Thyroid gland (tissue), 4 donors: ENCODE data around the gene CGB7.

Experiments used
- POLR2A ChIP-seq, 2 donors: fragments of 450-650 bp; IDR thresholded peaks; one replicate each; pipeline ENCODE4 v1.6.1; 2017; ENCODE audit warnings: antibody characterized with exemption in 2 of 2, mild to moderate bottlenecking in 2 of 2, moderate library complexity in 1 of 2
- TF ChIP-seq, protein P1 (sequence below), 6 experiments: fragments of 200-600 bp in 3 of 6; fragments of 450-650 bp in 3 of 6; sonication (generic) in 3 of 6; IDR thresholded peaks; one replicate each; pipeline ENCODE4 v1.5.1; 2016 to 2019; ENCODE audit warnings: antibody characterized with exemption in 6 of 6, mild to moderate bottlenecking in 2 of 6, inconsistent platforms in 1 of 6, moderate library complexity in 1 of 6

DNA sequence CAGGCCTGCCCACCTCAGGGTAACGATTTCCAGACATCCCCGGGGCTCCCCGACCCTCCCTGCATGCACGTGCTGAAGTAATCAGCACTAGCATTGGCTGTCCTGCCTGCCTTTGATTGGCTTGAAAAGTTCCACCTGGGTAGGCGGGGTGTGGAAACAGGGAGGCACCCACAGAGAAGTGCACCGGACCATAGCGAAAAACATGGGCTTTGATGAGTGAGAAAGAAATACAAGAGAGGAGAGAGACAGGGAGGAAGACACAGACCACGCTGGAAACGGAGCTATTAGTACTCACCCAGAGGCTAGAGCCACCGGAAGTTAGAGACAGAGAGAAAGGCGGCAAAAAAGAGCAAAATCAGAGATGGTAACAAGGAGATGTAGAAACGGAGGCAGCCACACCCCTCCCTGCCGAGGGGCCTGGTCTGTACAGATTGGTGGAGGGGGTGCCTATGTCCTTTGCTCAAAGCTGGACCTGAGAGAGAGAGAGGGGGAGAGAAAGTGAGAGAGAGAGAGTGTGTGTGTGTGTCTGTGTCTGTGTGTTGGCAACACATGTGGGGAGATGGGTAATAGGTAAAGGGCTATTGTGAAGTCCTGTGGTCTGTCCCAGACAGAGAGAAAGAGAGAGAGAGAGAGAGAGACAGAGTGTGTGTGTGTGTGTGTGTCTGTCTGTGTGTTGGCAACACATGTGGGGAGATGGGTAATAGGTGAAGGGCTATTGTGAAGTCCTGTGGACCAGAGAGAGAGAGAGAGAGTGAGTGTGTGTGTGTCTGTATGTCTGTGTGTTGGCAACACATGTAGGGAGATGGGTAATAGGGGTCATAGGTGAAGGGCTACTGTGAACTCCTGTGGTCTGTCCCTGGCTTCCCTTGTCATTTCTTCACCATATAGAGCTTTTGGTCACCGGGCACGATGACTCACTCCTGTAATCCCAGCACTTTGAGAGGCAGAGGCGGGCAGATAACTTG lies 36.3 kb downstream of the CGB7 start:
- TF ChIP-seq, protein P1, sequence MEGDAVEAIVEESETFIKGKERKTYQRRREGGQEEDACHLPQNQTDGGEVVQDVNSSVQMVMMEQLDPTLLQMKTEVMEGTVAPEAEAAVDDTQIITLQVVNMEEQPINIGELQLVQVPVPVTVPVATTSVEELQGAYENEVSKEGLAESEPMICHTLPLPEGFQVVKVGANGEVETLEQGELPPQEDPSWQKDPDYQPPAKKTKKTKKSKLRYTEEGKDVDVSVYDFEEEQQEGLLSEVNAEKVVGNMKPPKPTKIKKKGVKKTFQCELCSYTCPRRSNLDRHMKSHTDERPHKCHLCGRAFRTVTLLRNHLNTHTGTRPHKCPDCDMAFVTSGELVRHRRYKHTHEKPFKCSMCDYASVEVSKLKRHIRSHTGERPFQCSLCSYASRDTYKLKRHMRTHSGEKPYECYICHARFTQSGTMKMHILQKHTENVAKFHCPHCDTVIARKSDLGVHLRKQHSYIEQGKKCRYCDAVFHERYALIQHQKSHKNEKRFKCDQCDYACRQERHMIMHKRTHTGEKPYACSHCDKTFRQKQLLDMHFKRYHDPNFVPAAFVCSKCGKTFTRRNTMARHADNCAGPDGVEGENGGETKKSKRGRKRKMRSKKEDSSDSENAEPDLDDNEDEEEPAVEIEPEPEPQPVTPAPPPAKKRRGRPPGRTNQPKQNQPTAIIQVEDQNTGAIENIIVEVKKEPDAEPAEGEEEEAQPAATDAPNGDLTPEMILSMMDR (IDR thresholded peaks at IDR 0.05) = no peak
- TF ChIP-seq POLR2A (IDR thresholded peaks at IDR 0.05) = no peak
